Measurements from ENCODE around the gene SLX4IP. TPM values are rescaled to one million over a fixed set of nuclear protein-coding genes. Genes with fewer than 3 reads are reported as not detected.

SLX4IP gene
- total and polyA plus RNA-seq, 2 donors (not counting 1 experiment from before 2014, with no cell fraction given) = 2.0 to 8.1 TPM

DNA sequence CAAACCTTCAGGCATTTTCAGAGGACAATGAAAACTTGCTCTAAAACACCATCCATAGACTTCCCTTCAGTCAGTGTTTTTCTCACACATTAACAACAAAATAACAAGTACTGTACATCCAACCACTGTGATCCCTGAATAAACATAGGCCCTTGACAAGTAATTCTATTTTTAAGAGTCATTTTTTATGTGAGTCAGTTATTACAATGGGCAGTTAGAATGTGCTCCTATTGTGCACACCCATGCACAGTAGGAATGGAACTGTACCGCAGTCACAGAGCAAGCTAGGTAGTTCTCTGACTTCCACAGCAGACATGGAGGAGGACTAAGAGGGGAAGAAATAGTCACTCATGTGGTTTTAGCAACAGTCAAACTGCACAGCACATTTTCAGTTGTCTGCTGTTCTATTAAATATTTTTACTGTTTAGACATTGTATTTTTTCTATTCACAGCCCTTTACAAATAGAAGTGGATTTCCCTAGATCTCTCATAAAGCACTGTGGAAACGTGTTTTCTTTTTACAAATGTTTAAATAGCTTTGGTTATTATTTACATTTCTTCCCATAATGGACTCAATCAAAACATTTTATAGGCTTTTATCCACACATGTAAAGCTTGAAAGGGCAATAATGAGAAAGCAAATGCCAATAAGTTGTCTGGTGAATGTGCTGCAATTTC lies 138.3 kb downstream of the SLX4IP start:
- ATAC-seq (ENCODE audit: low read depth) (no peak), DNase-seq (no peak)
- no peak overlapping the region for H3K27ac Mint-ChIP-seq
- no peak overlapping the region for H3K4me2 ChIP-seq (replicated peaks; ENCODE audit: low read depth, low read length, poor library complexity, severe bottlenecking)
- H3K9me3 Mint-ChIP-seq (ENCODE audit: insufficient read depth) = no peaks in the 10 kb centered on the region
- no peaks in the 10 kb centered on the region for H3K4me1 ChIP-seq (ENCODE audit: control insufficient read depth in 2 of 2, insufficient read depth in 2 of 2, low read length in 2 of 2)
- H3K27ac ChIP-seq (ENCODE audit: low read length in 2 of 2) = no peak overlapping the region
- no peaks in the 10 kb centered on the region for H3K4me1 Mint-ChIP-seq
- H3K4me3 ChIP-seq (ENCODE audit: control extremely low read depth in 1 of 5, extremely low read depth in 1 of 5, insufficient read depth in 1 of 5, low read depth in 2 of 5, low read length in 4 of 5) = no peak overlapping the region
- no peaks in the 10 kb centered on the region for H3K79me2 ChIP-seq (ENCODE audit: control insufficient read depth, insufficient read depth, low read length)
- H2AFZ ChIP-seq (ENCODE audit: insufficient read depth, low read depth, low read length, poor library complexity, severe bottlenecking) = no peak overlapping the region
- TF ChIP-seq, protein P1, sequence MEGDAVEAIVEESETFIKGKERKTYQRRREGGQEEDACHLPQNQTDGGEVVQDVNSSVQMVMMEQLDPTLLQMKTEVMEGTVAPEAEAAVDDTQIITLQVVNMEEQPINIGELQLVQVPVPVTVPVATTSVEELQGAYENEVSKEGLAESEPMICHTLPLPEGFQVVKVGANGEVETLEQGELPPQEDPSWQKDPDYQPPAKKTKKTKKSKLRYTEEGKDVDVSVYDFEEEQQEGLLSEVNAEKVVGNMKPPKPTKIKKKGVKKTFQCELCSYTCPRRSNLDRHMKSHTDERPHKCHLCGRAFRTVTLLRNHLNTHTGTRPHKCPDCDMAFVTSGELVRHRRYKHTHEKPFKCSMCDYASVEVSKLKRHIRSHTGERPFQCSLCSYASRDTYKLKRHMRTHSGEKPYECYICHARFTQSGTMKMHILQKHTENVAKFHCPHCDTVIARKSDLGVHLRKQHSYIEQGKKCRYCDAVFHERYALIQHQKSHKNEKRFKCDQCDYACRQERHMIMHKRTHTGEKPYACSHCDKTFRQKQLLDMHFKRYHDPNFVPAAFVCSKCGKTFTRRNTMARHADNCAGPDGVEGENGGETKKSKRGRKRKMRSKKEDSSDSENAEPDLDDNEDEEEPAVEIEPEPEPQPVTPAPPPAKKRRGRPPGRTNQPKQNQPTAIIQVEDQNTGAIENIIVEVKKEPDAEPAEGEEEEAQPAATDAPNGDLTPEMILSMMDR (IDR thresholded peaks at IDR 0.05) = no peak
- no peak for TF ChIP-seq EZH2 (IDR thresholded peaks at IDR 0.05; ENCODE audit: borderline replicate concordance, insufficient read depth, low read depth, low read length, poor library complexity, severe bottlenecking)
- ChIA-PET POLR2A (no interaction called here), CTCF (no interaction called here)
- H3K4me3 Mint-ChIP-seq = no peak overlapping the region
- H4K20me1 ChIP-seq (ENCODE audit: control insufficient read depth, insufficient read depth, low read length, poor library complexity, severe bottlenecking) = no peaks in the 10 kb centered on the region
- no peaks in the 10 kb centered on the region for H3K27me3 ChIP-seq (replicated peaks in 1 of 4; ENCODE audit: control extremely low read depth in 1 of 4, control insufficient read depth in 3 of 4, insufficient read depth in 4 of 4, low read length in 3 of 4)
- H3K9ac ChIP-seq (ENCODE audit: low read length) = no peak overlapping the region
- H3K36me3 ChIP-seq (replicated peaks in 1 of 2; ENCODE audit: control extremely low read depth in 1 of 2, control insufficient read depth in 1 of 2, extremely low read depth in 1 of 2, insufficient read depth in 2 of 2, low read length in 1 of 2) = peaks cover 3 to 10% of the 10 kb centered on the region in 2 experiments
- intact Hi-C loops (cut with micrococcal nuclease) = no loop called here
- no CpG with 5 or more reads among the region's 2 CpGs for WGBS (ENCODE audit: insufficient coverage)
- no peaks in the 10 kb centered on the region for H3K9me3 ChIP-seq (ENCODE audit: control extremely low read depth in 1 of 3, control insufficient read depth in 2 of 3, insufficient read depth in 1 of 3, low read length in 2 of 3)
- no peaks in the 10 kb centered on the region for H3K27me3 Mint-ChIP-seq

DNA sequence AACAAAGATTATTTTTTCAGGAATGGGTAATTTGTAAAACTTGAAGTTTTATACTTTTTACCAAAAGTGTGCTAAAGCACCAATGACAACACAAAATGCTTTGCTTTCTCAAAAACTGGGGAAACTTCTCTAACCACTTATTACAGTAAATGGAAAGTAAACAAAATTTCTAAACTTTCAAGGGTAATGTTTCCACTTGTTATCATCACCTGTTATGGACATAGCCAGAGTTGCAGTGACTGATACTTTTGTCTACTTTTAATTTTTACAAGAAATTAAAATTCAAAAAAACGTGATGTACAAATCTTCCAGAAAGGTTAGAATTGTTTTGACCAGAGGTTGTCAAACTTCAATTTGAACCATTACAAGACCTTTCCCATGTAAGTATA lies 138.8 kb downstream of the SLX4IP start:
- Mint-ChIP-seq H3K27me3 (no peaks in the 10 kb centered on the region), H3K9me3 (ENCODE audit: insufficient read depth) (no peaks in the 10 kb centered on the region), H3K27ac (no peak overlapping the region), H3K4me3 (no peak overlapping the region), H3K4me1 (no peaks in the 10 kb centered on the region)
- no peaks in the 10 kb centered on the region for H3K4me1 ChIP-seq (ENCODE audit: control insufficient read depth in 2 of 2, insufficient read depth in 2 of 2, low read length in 2 of 2)
- H3K36me3 ChIP-seq (replicated peaks in 1 of 2; ENCODE audit: control extremely low read depth in 1 of 2, control insufficient read depth in 1 of 2, extremely low read depth in 1 of 2, insufficient read depth in 2 of 2, low read length in 1 of 2) = peaks cover 3 to 7% of the 10 kb centered on the region in 2 experiments
- H3K27me3 ChIP-seq (replicated peaks in 1 of 4; ENCODE audit: control extremely low read depth in 1 of 4, control insufficient read depth in 3 of 4, insufficient read depth in 4 of 4, low read length in 3 of 4) = no peaks in the 10 kb centered on the region
- no peak overlapping the region for H3K4me3 ChIP-seq (ENCODE audit: control extremely low read depth in 1 of 5, extremely low read depth in 1 of 5, insufficient read depth in 1 of 5, low read depth in 2 of 5, low read length in 4 of 5)
- no peak for DNase-seq
- intact Hi-C loops (cut with micrococcal nuclease) = no loop called here
- ATAC-seq (ENCODE audit: low read depth) = no peak
- H3K79me2 ChIP-seq (ENCODE audit: control insufficient read depth, insufficient read depth, low read length) = no peaks in the 10 kb centered on the region
- H3K9me3 ChIP-seq (ENCODE audit: control extremely low read depth in 1 of 3, control insufficient read depth in 2 of 3, insufficient read depth in 1 of 3, low read length in 2 of 3) = no peaks in the 10 kb centered on the region
- H3K4me2 ChIP-seq (replicated peaks; ENCODE audit: low read depth, low read length, poor library complexity, severe bottlenecking) = no peak overlapping the region
- TF ChIP-seq EZH2 (IDR thresholded peaks at IDR 0.05; ENCODE audit: borderline replicate concordance, insufficient read depth, low read depth, low read length, poor library complexity, severe bottlenecking) = no peak
- TF ChIP-seq, protein P1 (IDR thresholded peaks at IDR 0.05) = no peak
- no CpG with 5 or more reads among the region's 1 CpG for WGBS (ENCODE audit: insufficient coverage)
- no peak overlapping the region for H3K9ac ChIP-seq (ENCODE audit: low read length)
- CTCF ChIA-PET = no interaction called here
- POLR2A ChIA-PET = no interaction called here
- H2AFZ ChIP-seq (ENCODE audit: insufficient read depth, low read depth, low read length, poor library complexity, severe bottlenecking) = no peak overlapping the region
- no peak overlapping the region for H3K27ac ChIP-seq (ENCODE audit: low read length in 2 of 2)
- H4K20me1 ChIP-seq (ENCODE audit: control insufficient read depth, insufficient read depth, low read length, poor library complexity, severe bottlenecking) = no peaks in the 10 kb centered on the region

Measured in B cell (primary cell).